ENCODE measurements around the gene SYMPK.

SYMPK gene

GRCh38 chr19:45866400-45867176, 3.6 kb upstream of the SYMPK start:
- ATAC-seq (replicated peaks) (no peak), DNase-seq (no peak)
- Mint-ChIP-seq H3K27ac (peak overlapping the region; percentile 57), H3K9me3 (no peaks in the 10 kb centered on the region), H3K4me3 (no peak overlapping the region), H3K36me3 (no peaks in the 10 kb centered on the region), H3K27me3 (peaks cover 27 to 34% of the 10 kb centered on the region in 2 donors), H3K4me1 (peaks cover 11 to 19% of the 10 kb centered on the region in 2 donors)

DNA sequence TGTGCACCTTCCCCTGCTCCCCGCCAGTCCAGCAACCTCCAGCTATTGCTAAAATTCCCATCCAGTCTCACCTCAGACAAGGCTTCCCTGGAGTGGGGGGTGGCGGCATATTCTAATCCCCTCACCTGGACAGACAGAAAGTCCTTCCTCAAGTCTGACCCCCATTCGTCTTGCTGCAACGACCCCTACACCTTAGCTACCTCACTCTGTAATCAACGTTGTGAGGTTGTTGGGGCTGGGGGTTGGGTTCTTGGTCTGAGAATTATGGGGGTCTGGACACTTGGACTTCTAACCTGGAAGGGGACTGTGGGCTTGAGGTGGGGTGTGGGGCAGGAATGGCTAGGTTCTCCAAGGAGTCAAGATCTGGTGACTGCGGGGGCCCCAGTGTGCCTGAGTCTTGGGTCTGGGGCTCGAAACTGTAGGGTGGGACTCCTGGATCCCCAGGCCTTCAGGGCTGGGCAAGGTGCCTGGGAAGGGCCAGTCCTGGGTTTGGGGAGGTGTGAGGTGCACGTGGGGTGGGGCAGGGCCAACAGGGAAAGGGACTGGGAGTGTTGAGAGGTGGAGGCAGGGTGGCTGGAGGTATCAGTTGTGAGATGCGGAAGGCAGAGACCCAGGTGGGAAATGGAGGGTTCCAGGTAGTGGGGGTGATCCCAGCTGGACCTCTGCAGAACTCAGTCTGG, 2.5 kb upstream of the SYMPK start:
- peaks cover 13 to 26% of the 10 kb centered on the region in 2 donors for H3K4me1 Mint-ChIP-seq
- peaks cover 2 to 4% of the 10 kb centered on the region in 2 donors for H3K36me3 Mint-ChIP-seq
- no peak for DNase-seq
- no peak overlapping the region for H3K27ac Mint-ChIP-seq
- H3K4me3 Mint-ChIP-seq: no peak overlapping the region
- peaks cover 26 to 34% of the 10 kb centered on the region in 2 donors for H3K27me3 Mint-ChIP-seq
- no peaks in the 10 kb centered on the region for H3K9me3 Mint-ChIP-seq
- ATAC-seq (replicated peaks): no peak

GRCh38 chr19:45864629-45865082, 1.7 kb upstream of the SYMPK start:
- H3K27ac Mint-ChIP-seq: peak overlapping the region; percentile 74
- H3K4me3 Mint-ChIP-seq: peak overlapping the region in 1 of 2 donors; percentile 66
- peaks cover 13 to 26% of the 10 kb centered on the region in 2 donors for H3K4me1 Mint-ChIP-seq
- peaks cover 26 to 34% of the 10 kb centered on the region in 2 donors for H3K27me3 Mint-ChIP-seq
- peaks cover 2 to 8% of the 10 kb centered on the region in 2 donors for H3K36me3 Mint-ChIP-seq
- ATAC-seq (replicated peaks) (no peak), DNase-seq (no peak)
- no peaks in the 10 kb centered on the region for H3K9me3 Mint-ChIP-seq

DNA sequence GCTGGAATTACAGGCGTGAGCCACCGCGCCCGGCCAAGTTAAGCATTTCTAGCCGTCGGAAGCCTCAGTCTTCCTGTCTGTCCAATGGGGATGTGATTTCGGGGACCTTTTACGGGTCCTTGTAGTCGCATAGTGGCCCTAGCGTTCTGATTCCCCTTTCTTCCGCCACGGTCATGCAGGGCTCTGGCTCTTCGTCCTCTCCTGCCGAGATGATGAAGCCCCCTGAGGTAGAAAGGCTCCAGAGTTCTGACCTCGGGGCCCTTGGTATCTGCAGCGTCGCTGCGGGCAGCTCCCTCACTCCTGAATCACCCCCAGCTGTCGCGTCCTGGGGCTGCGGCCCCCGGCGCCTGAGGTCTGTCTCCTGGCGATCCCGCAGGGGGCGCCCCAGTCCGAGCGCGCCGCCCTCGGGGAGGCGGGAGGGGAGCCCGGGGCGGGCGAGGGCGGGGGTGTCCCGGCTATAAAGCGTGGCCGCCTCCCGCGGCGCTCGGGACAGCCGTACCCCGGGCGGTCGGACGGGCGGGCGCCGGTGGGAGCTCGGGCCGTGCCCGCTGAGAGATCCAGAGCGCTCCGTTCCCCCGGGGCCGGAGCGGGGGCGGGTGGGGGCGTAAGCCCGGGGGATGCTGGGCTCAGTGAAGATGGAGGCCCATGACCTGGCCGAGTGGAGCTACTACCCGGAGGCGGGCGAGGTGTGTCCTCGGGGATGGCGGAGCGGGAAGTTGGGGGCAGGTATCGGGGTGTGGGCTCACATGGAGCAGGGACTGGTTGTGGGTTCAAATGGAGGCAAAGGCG, 1.1 kb upstream of the SYMPK start, which contains the start of gene FOXA3:
Gene FOXA3 (plus strand): TSS at position 487 of the 789 bp plus-strand sequence. CDS start 131 bp downstream, at position 618.
- peaks cover 6 to 14% of the 10 kb centered on the region in 2 donors for H3K36me3 Mint-ChIP-seq
- peak; percentile 39 for DNase-seq
- no peaks in the 10 kb centered on the region for H3K9me3 Mint-ChIP-seq
- H3K4me3 Mint-ChIP-seq: peak within 1 kb of the TSS; percentile 90 to 91
- H3K27me3 Mint-ChIP-seq: peaks cover 26 to 34% of the 10 kb centered on the region in 2 donors
- peak; percentile 8 for ATAC-seq (replicated peaks)
- peak within 1 kb of the TSS; percentile 96 for H3K27ac Mint-ChIP-seq
- peaks cover 15 to 31% of the 10 kb centered on the region in 2 donors for H3K4me1 Mint-ChIP-seq

DNA sequence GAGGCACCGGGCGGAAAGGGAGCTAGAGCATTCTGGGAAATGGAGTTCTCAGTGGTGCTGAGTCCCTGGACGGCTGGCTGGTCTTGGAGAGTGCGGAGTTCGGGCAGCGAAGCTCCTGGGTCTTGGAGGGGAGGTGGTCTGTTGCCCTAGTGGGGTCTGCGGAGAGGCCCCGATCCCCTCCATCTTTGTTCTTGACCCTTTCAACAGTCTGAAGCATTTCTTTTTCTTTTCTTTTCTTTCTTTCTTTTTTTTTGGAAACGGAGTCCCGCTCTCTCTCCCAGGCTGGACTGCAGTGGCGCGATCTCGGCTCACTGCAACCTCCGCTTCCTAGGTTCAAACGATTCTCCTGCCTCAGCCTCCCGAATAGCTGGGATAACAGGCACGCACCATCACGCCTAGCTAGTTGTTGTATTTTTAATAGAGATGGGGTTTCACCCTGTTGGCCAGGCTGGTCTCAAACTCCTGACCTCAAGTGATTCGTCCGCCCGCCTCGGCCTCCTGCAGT, 440 bp upstream of the SYMPK start:
- Mint-ChIP-seq H3K36me3 (peaks cover 11 to 20% of the 10 kb centered on the region in 2 donors), H3K9me3 (no peaks in the 10 kb centered on the region), H3K27me3 (peaks cover 26 to 34% of the 10 kb centered on the region in 2 donors), H3K27ac (peak overlapping the region; percentile 96), H3K4me3 (peak overlapping the region; percentile 90 to 91), H3K4me1 (peaks cover 16 to 31% of the 10 kb centered on the region in 2 donors)
- ATAC-seq (replicated peaks) (no peak), DNase-seq (no peak)

DNA sequence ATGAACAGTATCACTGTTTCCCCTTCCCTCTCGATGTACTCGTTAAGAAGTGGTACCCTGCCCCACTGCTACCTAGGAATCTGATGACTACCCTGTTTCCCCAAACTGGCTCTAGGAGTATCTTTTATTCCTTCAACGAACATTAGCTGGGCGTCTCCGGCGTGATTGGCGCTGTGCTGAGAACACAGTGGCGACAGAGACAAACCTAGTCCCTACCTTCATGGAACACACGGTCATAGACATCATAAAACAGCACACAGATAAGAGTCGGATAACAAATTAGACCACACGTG, 730 bp downstream of the SYMPK start:
- no peak for DNase-seq
- Mint-ChIP-seq H3K36me3 (peaks cover 16 to 26% of the 10 kb centered on the region in 2 donors), H3K27ac (peak overlapping the region; percentile 96), H3K27me3 (peaks cover 26 to 33% of the 10 kb centered on the region in 2 donors), H3K4me1 (peaks cover 20 to 31% of the 10 kb centered on the region in 2 donors), H3K9me3 (no peaks in the 10 kb centered on the region), H3K4me3 (peak overlapping the region; percentile 90 to 91)
- no peak for ATAC-seq (replicated peaks)

- Mint-ChIP-seq H3K27ac (peak overlapping the region; percentile 96), H3K27me3 (peaks cover 23 to 25% of the 10 kb centered on the region in 2 donors), H3K4me1 (peaks cover 20 to 34% of the 10 kb centered on the region in 2 donors), H3K36me3 (peaks cover 16 to 28% of the 10 kb centered on the region in 2 donors), H3K4me3 (peak overlapping the region; percentile 90 to 91), H3K9me3 (no peaks in the 10 kb centered on the region)
- DNase-seq: no peak
- ATAC-seq (replicated peaks): no peak
Measured at GRCh38 chr19:45860359-45861259, 2.3 kb downstream of the SYMPK start.

GRCh38 chr19:45854167-45854778, 8.7 kb downstream of the SYMPK start:
- no peaks in the 10 kb centered on the region for H3K27me3 Mint-ChIP-seq
- ATAC-seq (replicated peaks): no peak
- H3K36me3 Mint-ChIP-seq: peaks cover 30 to 58% of the 10 kb centered on the region in 2 donors
- H3K27ac Mint-ChIP-seq: peak overlapping the region; percentile 42
- no peak overlapping the region for H3K4me3 Mint-ChIP-seq
- peaks cover 6 to 23% of the 10 kb centered on the region in 2 donors for H3K4me1 Mint-ChIP-seq
- H3K9me3 Mint-ChIP-seq: no peaks in the 10 kb centered on the region
- no peak for DNase-seq

- Mint-ChIP-seq H3K9me3 (no peaks in the 10 kb centered on the region), H3K4me1 (peaks cover 3 to 21% of the 10 kb centered on the region in 2 donors), H3K27me3 (no peaks in the 10 kb centered on the region), H3K27ac (peak overlapping the region; percentile 87), H3K36me3 (peaks cover 28 to 52% of the 10 kb centered on the region in 2 donors), H3K4me3 (no peak overlapping the region)
- ATAC-seq (replicated peaks): no peak
- no peak for DNase-seq
Measured at GRCh38 chr19:45852983-45853382, 10.0 kb downstream of the SYMPK start.

DNA sequence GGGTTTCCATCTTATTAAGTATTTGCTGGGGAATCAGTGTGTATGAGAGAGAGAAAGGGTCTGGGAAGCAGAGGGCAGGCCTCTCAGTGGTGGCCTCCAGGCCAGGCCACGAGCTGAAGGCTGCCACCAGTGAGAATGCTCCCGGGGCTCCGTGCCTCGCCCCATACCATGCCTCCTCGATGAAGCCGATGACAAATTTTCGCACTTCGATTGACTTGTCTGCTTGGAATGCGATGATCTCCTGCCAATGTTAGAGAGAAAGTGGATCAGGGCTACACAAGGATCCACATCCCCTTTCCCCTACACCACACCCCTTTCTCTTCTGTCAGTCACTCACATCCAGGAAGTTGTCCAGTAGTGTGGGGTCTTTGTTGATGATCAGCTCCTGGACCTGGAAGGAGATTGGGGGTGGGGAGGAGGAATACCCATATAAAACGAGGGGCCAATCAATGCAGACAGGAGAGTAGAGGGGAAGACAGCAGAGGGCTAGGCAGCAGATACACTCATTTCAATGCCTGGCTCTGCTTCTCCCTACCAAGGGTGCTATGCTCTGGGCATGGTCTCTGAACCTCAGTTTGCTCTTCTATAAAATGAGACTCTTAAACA, 10.7 kb downstream of the SYMPK start:
- Mint-ChIP-seq H3K27me3 (no peaks in the 10 kb centered on the region), H3K27ac (no peak overlapping the region), H3K4me1 (peaks cover 3 to 21% of the 10 kb centered on the region in 2 donors), H3K36me3 (peaks cover 33 to 58% of the 10 kb centered on the region in 2 donors), H3K9me3 (no peaks in the 10 kb centered on the region), H3K4me3 (no peak overlapping the region)
- DNase-seq (no peak), ATAC-seq (replicated peaks) (no peak)

DNA sequence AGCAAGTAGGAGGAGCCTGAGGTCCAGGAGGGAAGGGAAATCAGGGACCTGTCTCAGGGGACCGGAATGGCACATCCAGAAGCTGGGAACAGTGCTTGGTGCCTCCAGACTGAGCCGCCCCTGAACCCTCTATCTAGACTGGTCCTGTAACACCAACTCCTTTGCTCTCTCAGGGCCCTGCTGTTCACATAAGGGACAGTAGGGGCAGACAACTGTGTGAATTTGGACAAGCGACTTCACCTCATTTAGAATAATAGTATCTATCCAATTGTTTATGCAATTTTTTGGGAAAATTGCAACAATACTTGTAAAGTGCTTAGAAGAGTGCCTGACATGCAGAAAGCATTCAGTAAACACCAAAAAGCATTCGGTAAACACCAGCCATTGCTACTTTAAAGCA, 14.0 kb downstream of the SYMPK start:
- ATAC-seq (replicated peaks): peak in 1 of 2 donors; percentile 54
- no peaks in the 10 kb centered on the region for H3K9me3 Mint-ChIP-seq
- DNase-seq: no peak
- H3K27ac Mint-ChIP-seq: no peak overlapping the region
- peaks cover 3 to 7% of the 10 kb centered on the region in 2 donors for H3K4me1 Mint-ChIP-seq
- H3K4me3 Mint-ChIP-seq: no peak overlapping the region
- H3K27me3 Mint-ChIP-seq: no peaks in the 10 kb centered on the region
- peaks cover 39 to 65% of the 10 kb centered on the region in 2 donors for H3K36me3 Mint-ChIP-seq

GRCh38 chr19:45847663-45848062, 15.3 kb downstream of the SYMPK start:
- Mint-ChIP-seq H3K4me3 (no peak overlapping the region), H3K27me3 (no peaks in the 10 kb centered on the region), H3K36me3 (peaks cover 40 to 66% of the 10 kb centered on the region in 2 donors), H3K9me3 (no peaks in the 10 kb centered on the region), H3K4me1 (peaks cover 2 to 7% of the 10 kb centered on the region in 2 donors), H3K27ac (no peak overlapping the region)
- ATAC-seq (replicated peaks) (no peak), DNase-seq (no peak)

Data from stimulated activated naive B cell treated with anti-CD40 and anti-IgM and Interleukin-4, amounts not matched to agents 10 μg/mL and 1 μg/mL and 100 μg/mL, for 72 hours (primary cell).